PC-3 (cell line): ENCODE data around the gene TOMM20. TPM values are rescaled to one million over a fixed set of nuclear protein-coding genes. Genes with fewer than 3 reads are reported as not detected.

Experiments used
- ATAC-seq: fragments of 200-7000 bp; cut with Tn5 transposase; 2 replicates; pipeline ENCODE4 v1.9.1; 2020; ENCODE audit warnings: mild to moderate bottlenecking, moderate library complexity
- BruUV-seq: library from RNA; stranded (reverse); fragments of 400-500 nt; replicated peaks from 2 replicates; lab custom pipeline; 2021; lab: Mats Ljungman, UMichigan
- CTCF ChIA-PET: fragments of 300-600 bp; sonication (Branson Sonifier 250); formaldehyde crosslinking; loops from one replicate; lab custom pipeline; 2022; ENCODE audit warnings: antibody characterized with exemption; lab: Charles Lee
- POLR2A ChIA-PET: fragments of 300-600 bp; sonication (Branson Sonifier 250); formaldehyde crosslinking; loops from one replicate; lab custom pipeline; 2022; ENCODE audit warnings: antibody characterized with exemption; ENCODE audit not compliant: unreplicated experiment; lab: Charles Lee
- DNase-seq: peaks from one replicate; pipeline ENCODE4 v3.0.0-alpha.2; 2015
- H2AFZ ChIP-seq: fragments of 300-600 bp; sonication (generic); 2 replicates; pipeline ENCODE4 v1.6.0; 2016; ENCODE audit warnings: antibody characterized with exemption, low read length
- H3F3A ChIP-seq: fragments of 300-600 bp; sonication (generic); one replicate; pipeline ENCODE4 v1.6.0; 2017; ENCODE audit warnings: antibody characterized with exemption, low read length, control low read depth, mild to moderate bottlenecking; ENCODE audit not compliant: unreplicated experiment
- H3K27ac ChIP-seq: fragments of 300-600 bp; sonication (generic); 2 replicates; pipeline ENCODE4 v1.5.1; 2016; ENCODE audit warnings: mild to moderate bottlenecking, low read length
- H3K27me3 ChIP-seq: fragments of 300-600 bp; sonication (generic); 2 replicates; pipeline ENCODE4 v1.6.1; 2016; ENCODE audit warnings: low read length, mixed read lengths
- H3K36me3 ChIP-seq: fragments of 300-600 bp; sonication (generic); 2 replicates; pipeline ENCODE4 v1.6.1; 2016; ENCODE audit warnings: low read depth, mixed run types, low read length, mixed read lengths
- H3K4me1 ChIP-seq: fragments of 300-600 bp; sonication (generic); 2 replicates; pipeline ENCODE4 v1.5.1; 2016; ENCODE audit warnings: low read length; ENCODE audit not compliant: insufficient read depth
- H3K4me2 ChIP-seq: fragments of 300-600 bp; sonication (generic); 2 replicates; pipeline ENCODE4 v1.6.0; 2016; ENCODE audit warnings: low read length
- H3K4me3 ChIP-seq: fragments of 300-600 bp; sonication (generic); 2 replicates; pipeline ENCODE4 v1.5.1; 2016; ENCODE audit warnings: mild to moderate bottlenecking, low read length, mixed read lengths
- H3K79me2 ChIP-seq: fragments of 300-600 bp; sonication (generic); 2 replicates; pipeline ENCODE4 v1.6.1; 2017; ENCODE audit warnings: low read length, mixed read lengths
- H3K9ac ChIP-seq: fragments of 300-600 bp; sonication (generic); 2 replicates; pipeline ENCODE4 v1.6.0; 2016; ENCODE audit warnings: mild to moderate bottlenecking, low read length
- H3K9me2 ChIP-seq: fragments of 300-600 bp; sonication (generic); replicated peaks from 2 replicates; pipeline ENCODE4 v1.6.1; 2016; ENCODE audit warnings: mixed run types, low read length, mixed read lengths
- H3K9me3 ChIP-seq: fragments of 300-600 bp; sonication (generic); 2 replicates; pipeline ENCODE4 v1.6.1; 2016; ENCODE audit warnings: low read length, mixed read lengths
- H4K20me1 ChIP-seq: fragments of 300-600 bp; sonication (generic); 2 replicates; pipeline ENCODE4 v1.6.1; 2016; ENCODE audit warnings: low read length, mixed read lengths
- CTCF ChIP-seq: fragments of 300-600 bp; sonication (generic); conservative IDR thresholded peaks from 2 replicates; pipeline ENCODE4 v1.5.1; 2017; ENCODE audit warnings: antibody characterized with exemption, low read depth, mild to moderate bottlenecking, low read length
- EZH2 ChIP-seq: fragments of 300-600 bp; sonication (generic); IDR thresholded peaks from one replicate; pipeline ENCODE4 v1.6.1; 2017; ENCODE audit warnings: antibody characterized with exemption, mild to moderate bottlenecking, low read length; ENCODE audit not compliant: unreplicated experiment
- EZH2phosphoT487 ChIP-seq: fragments of 300-600 bp; sonication (generic); IDR thresholded peaks from 2 replicates; pipeline ENCODE4 v1.6.1; 2018; ENCODE audit warnings: mild to moderate bottlenecking, antibody characterized with exemption, low read length, borderline replicate concordance
- intact Hi-C: fragments of 100-400 bp; cut with micrococcal nuclease; formaldehyde crosslinking; loops from 2 replicates; pipeline ENCODE4 v1.9.0; 2023
- total RNA-seq: library from RNA; depleted of rRNA; stranded (reverse); fragments of >200 nt; gene quantifications from 2 replicates; pipeline ENCODE4 v1.2.3, GENCODE V29; 2014

Gene TOMM20
- total RNA-seq, 1 experiment from 2014 or later = 48.0 TPM

GRCh38 chr1:235127732-235128455 is 743 bp downstream of the TOMM20 start:
- no peak for ATAC-seq
- CTCF ChIA-PET = no interaction called here
- Histone ChIP-seq H3K9me3 (no peaks in the 10 kb centered on the region), H3K27me3 (no peaks in the 10 kb centered on the region), H3K4me1 (peaks cover 5% of the 10 kb centered on the region; the same call in 1 of the 2 replicates), H3K9me2 (no peaks in the 10 kb centered on the region), H3F3A (no peaks in the 10 kb centered on the region), H3K79me2 (peaks cover 58% of the 10 kb centered on the region), H3K4me3 (peak overlapping the region; percentile 97), H3K4me2 (peak overlapping the region; percentile 85), H3K36me3 (peaks cover 11% of the 10 kb centered on the region), H3K27ac (peak overlapping the region; percentile 60), H2AFZ (peak overlapping the region; percentile 63), H3K9ac (peak overlapping the region; percentile 100), H4K20me1 (peaks cover 38% of the 10 kb centered on the region)
- POLR2A ChIA-PET = no interaction called here
- intact Hi-C loops = no loop called here
- DNase-seq = no peak
- TF ChIP-seq EZH2 = no peak
- TF ChIP-seq CTCF = no peak
- no peak for TF ChIP-seq EZH2phosphoT487
- no TSS peak for BruUV-seq

GRCh38 chr1:235127203-235127602 is 1.4 kb downstream of the TOMM20 start:
- H3K4me2 ChIP-seq = peak overlapping the region; percentile 85
- H3K9ac ChIP-seq = peak overlapping the region; percentile 100
- H3K9me2 ChIP-seq = no peaks in the 10 kb centered on the region
- peaks cover 65% of the 10 kb centered on the region for H3K79me2 ChIP-seq
- peak overlapping the region; percentile 97 for H3K4me3 ChIP-seq
- H3F3A ChIP-seq = no peaks in the 10 kb centered on the region
- ChIA-PET POLR2A (no interaction called here), CTCF (no interaction called here)
- no peak overlapping the region for H3K27ac ChIP-seq
- intact Hi-C loops = no loop called here
- TF ChIP-seq EZH2phosphoT487 (no peak), EZH2 (no peak), CTCF (no peak)
- no peak overlapping the region for H2AFZ ChIP-seq
- no TSS peak for BruUV-seq
- H3K4me1 ChIP-seq = peaks cover 5% of the 10 kb centered on the region; the same call in 1 of the 2 replicates
- no peaks in the 10 kb centered on the region for H3K9me3 ChIP-seq
- ATAC-seq (no peak), DNase-seq (no peak)
- peaks cover 44% of the 10 kb centered on the region for H4K20me1 ChIP-seq
- H3K36me3 ChIP-seq = peaks cover 11% of the 10 kb centered on the region
- no peaks in the 10 kb centered on the region for H3K27me3 ChIP-seq

- DNase-seq = no peak
- Histone ChIP-seq H3F3A (no peaks in the 10 kb centered on the region), H3K27ac (no peak overlapping the region), H3K9me2 (no peaks in the 10 kb centered on the region), H3K4me3 (no peak overlapping the region), H2AFZ (no peak overlapping the region), H3K36me3 (peaks cover 18% of the 10 kb centered on the region), H3K9me3 (no peaks in the 10 kb centered on the region), H3K4me2 (no peak overlapping the region), H3K9ac (no peak overlapping the region), H3K79me2 (peaks cover 90% of the 10 kb centered on the region), H4K20me1 (peaks cover 54% of the 10 kb centered on the region), H3K4me1 (peaks cover 5% of the 10 kb centered on the region; the same call in 1 of the 2 replicates), H3K27me3 (no peaks in the 10 kb centered on the region)
- no TSS peak for BruUV-seq
- TF ChIP-seq EZH2phosphoT487 = no peak
- no peak for TF ChIP-seq CTCF
- TF ChIP-seq EZH2 = no peak
- CTCF ChIA-PET = no interaction called here
- intact Hi-C loops = no loop called here
- ATAC-seq = no peak
- POLR2A ChIA-PET = no interaction called here
Measured at GRCh38 chr1:235124665-235125064, 4.0 kb downstream of the TOMM20 start.
